ENCODE measurements around the gene GDPD3. TPM values are rescaled to one million over a fixed set of nuclear protein-coding genes. Genes with fewer than 3 reads are reported as not detected.

Gene GDPD3
- total and polyA plus RNA-seq, 2 of the 13 experiments (the other 11 are each of a cell fraction or from before 2014, with no cell fraction given), result 18.7 to 20.6 TPM

DNA sequence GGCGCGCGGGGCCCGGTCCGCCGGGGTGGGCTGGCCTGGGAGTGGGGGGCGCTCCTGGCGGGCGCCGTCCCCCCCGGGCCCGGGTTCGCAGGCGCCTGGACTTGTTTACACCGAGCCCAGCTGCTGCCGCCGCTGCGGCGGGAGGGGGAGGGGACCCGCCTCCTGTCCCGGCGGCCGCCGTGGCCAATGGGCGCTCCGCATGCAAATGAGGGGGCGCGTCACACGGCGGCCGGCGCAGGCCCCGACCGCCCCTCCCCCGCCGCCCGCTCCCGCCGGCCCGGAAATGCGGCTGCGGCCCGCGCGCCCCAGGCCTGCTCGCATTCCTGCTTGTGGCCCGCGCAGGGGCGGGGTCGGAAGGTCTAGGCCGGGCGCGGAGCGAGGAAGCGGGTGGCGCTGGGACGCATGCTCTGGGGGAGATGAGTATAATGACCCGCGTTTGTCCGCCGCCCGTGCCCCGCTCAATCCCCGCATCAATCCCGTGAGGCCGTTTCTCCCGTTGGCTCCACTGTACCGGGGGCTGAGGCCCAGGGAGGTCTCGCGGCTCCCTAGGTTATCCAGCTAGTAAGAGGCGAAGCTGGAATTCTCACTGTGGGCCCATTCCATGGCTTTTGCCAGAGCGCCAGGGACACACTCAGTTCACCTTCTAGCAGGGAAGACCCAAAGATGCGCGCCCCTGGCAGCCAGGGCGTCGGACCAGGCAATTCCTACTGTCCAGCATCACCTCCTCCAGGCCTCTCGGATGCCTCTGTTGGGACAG lies 17.1 kb downstream of the GDPD3 start, which contains the start of gene YPEL3 (continued):
- no peak for TF ChIP-seq HNRNPUL1 (IDR thresholded peaks at IDR 0.05; ENCODE audit: low read depth, low read length)
- TF ChIP-seq, protein P1, sequence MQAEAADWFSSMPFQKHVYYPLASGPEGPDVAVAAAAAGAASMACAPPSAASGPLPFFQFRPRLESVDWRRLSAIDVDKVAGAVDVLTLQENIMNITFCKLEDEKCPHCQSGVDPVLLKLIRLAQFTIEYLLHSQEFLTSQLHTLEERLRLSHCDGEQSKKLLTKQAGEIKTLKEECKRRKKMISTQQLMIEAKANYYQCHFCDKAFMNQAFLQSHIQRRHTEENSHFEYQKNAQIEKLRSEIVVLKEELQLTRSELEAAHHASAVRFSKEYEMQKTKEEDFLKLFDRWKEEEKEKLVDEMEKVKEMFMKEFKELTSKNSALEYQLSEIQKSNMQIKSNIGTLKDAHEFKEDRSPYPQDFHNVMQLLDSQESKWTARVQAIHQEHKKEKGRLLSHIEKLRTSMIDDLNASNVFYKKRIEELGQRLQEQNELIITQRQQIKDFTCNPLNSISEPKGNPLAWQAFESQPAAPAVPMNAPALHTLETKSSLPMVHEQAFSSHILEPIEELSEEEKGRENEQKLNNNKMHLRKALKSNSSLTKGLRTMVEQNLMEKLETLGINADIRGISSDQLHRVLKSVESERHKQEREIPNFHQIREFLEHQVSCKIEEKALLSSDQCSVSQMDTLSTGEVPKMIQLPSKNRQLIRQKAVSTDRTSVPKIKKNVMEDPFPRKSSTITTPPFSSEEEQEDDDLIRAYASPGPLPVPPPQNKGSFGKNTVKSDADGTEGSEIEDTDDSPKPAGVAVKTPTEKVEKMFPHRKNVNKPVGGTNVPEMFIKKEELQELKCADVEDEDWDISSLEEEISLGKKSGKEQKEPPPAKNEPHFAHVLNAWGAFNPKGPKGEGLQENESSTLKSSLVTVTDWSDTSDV (CRISPR knock-in tag; IDR thresholded peaks at IDR 0.05), result peak; percentile 88; the same call in 1 of the 2 replicates
- TF ChIP-seq ZNF354B (CRISPR knock-in tag; IDR thresholded peaks at IDR 0.05), result 0 out of 2 replicates have a peak, but pooled peaks have one; percentile 76
- 0 out of 2 replicates have a peak, but pooled peaks have one; percentile 32 for TF ChIP-seq ZNF678 (CRISPR knock-in tag; IDR thresholded peaks at IDR 0.05)
- TF ChIP-seq ZNF589 (CRISPR knock-in tag; conservative IDR thresholded peaks at IDR 0.05), result peak; percentile 52
- peak; percentile 40; the same call in 1 of the 2 replicates for TF ChIP-seq ZIK1 (CRISPR knock-in tag; IDR thresholded peaks at IDR 0.05; ENCODE audit: borderline replicate concordance, low read depth)
- TF ChIP-seq RFX5 (IDR thresholded peaks at IDR 0.05; ENCODE audit: low read depth, low read length), result no peak
- no peak for TF ChIP-seq ZNF251 (CRISPR knock-in tag; IDR thresholded peaks at IDR 0.05)
- no peak for TF ChIP-seq HOXA7 (CRISPR knock-in tag; IDR thresholded peaks at IDR 0.05)
- no peak for TF ChIP-seq CENPT (CRISPR knock-in tag; IDR thresholded peaks at IDR 0.05; ENCODE audit: low read depth)
- TF ChIP-seq ZNF441 (CRISPR knock-in tag; IDR thresholded peaks at IDR 0.05; ENCODE audit: borderline replicate concordance), result peak; percentile 21; the same call in 1 of the 2 replicates
- TF ChIP-seq, protein P2, sequence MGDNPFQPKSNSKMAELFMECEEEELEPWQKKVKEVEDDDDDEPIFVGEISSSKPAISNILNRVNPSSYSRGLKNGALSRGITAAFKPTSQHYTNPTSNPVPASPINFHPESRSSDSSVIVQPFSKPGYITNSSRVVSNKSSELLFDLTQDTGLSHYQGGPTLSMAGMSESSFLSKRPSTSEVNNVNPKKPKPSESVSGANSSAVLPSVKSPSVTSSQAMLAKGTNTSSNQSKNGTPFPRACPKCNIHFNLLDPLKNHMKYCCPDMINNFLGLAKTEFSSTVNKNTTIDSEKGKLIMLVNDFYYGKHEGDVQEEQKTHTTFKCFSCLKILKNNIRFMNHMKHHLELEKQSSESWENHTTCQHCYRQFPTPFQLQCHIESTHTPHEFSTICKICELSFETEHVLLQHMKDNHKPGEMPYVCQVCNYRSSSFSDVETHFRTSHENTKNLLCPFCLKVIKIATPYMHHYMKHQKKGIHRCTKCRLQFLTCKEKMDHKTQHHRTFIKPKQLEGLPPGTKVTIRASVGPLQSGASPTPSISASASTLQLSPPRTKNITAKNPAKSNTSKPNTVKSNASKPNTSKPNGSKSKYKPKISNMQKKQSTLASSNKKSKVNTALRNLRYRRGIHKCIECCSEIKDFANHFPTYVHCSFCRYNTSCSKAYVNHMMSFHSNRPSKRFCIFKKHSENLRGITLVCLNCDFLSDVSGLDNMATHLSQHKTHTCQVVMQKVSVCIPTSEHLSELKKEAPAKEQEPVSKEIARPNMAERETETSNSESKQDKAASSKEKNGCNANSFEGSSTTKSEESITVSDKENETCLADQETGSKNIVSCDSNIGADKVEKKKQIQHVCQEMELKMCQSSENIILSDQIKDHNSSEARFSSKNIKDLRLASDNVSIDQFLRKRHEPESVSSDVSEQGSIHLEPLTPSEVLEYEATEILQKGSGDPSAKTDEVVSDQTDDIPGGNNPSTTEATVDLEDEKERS (CRISPR knock-in tag; IDR thresholded peaks at IDR 0.05), result 0 out of 2 replicates have a peak, but pooled peaks have one; percentile 18
- TF ChIP-seq DPF2 (CRISPR knock-in tag; IDR thresholded peaks at IDR 0.05; ENCODE audit: borderline replicate concordance, low read depth), result peak; percentile 65; the same call in 1 of the 2 replicates
- no peak for TF ChIP-seq AGO2 (optimal IDR thresholded peaks at IDR 0.05; ENCODE audit: low read depth, low read length)
- no peak for TF ChIP-seq SNRNP70 (IDR thresholded peaks at IDR 0.05; ENCODE audit: low read depth, low read length)
- TF ChIP-seq KAT7 (CRISPR knock-in tag; IDR thresholded peaks at IDR 0.05; ENCODE audit: borderline replicate concordance), result 0 out of 2 replicates have a peak, but pooled peaks have one; percentile 60
- TF ChIP-seq, protein P3, sequence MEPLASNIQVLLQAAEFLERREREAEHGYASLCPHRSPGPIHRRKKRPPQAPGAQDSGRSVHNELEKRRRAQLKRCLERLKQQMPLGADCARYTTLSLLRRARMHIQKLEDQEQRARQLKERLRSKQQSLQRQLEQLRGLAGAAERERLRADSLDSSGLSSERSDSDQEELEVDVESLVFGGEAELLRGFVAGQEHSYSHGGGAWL (CRISPR knock-in tag; IDR thresholded peaks at IDR 0.05), result peak; percentile 71
- peak; percentile 95 for TF ChIP-seq TEAD3 (CRISPR knock-in tag; optimal IDR thresholded peaks at IDR 0.05; ENCODE audit: borderline replicate concordance)
- TF ChIP-seq ZNF644 (CRISPR knock-in tag; IDR thresholded peaks at IDR 0.05; ENCODE audit: low read depth), result no peak

All from HepG2 (cell line).